ENCODE measurements around the gene BPIFA2.

DNA sequence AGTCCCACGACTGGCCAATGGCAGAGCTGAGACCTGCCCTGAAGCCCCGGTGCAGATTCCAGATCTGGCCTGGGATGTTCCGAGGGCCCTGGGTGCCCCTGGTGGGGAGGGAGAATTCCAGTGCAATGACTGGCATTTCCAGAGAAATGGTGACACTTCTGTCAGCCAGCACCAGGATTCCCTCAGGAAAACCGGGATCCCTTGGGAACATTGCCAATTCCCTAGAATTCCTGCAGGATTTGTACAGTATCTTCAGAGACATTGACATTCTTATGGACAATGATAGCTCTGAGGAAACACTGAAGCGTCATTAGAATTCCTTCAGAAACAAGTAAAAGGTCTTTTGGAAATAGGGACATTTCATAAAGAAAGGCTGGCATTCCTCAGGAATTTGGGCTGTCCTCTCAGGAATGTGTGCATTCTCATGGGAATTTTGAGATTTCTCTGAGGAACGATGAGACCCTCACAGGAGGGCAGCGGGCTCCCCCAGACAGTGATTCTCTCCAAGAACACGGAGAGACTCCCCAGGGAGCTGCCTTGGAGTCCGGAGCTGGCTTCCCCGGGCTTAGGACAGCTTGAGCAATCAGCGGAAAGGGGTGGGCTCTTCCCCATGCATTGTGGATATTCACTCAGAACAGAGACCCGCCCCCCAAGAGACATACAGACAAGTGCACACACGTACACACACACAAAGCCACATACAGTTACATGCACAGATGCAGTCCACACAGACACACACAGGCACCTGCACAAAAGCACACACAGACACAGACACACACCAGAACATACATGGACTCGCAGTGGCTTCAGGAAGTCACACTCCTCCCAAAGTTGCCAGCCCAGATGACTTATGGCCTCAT lies 35.2 kb upstream of the BPIFA2 start:
- TF ChIP-seq CTCF (IDR thresholded peaks at IDR 0.05; ENCODE audit: low read depth, low read length) (no peak), EZH2phosphoT487 (IDR thresholded peaks at IDR 0.05; ENCODE audit: low read depth) (no peak)

Data from OCI-LY3 (cell line).